Fibroblast of villous mesenchyme (primary cell): ENCODE measurements around the gene GTF2IRD1. TPM values are rescaled to one million over a fixed set of nuclear protein-coding genes. Genes with fewer than 3 reads are reported as not detected.

Source experiments
- DNase-seq: peaks from one replicate; pipeline ENCODE4 v3.0.0-alpha.2; 2010; ENCODE audit warnings: low read depth
- H3K4me3 ChIP-seq: 2 replicates; pipeline ENCODE4 v1.5.1; 2011; ENCODE audit warnings: low read depth, mild to moderate bottlenecking, low read length
- total RNA-seq: library from RNA; depleted of rRNA; stranded (reverse); fragments of >200 nt; gene quantifications from 2 replicates; pipeline ENCODE4 v1.2.3, GENCODE V29; 2012
- TF ChIP-seq, protein P1 (sequence below): IDR thresholded peaks from 2 replicates; pipeline ENCODE4 v1.5.1; 2012; ENCODE audit warnings: low read depth, mild to moderate bottlenecking, low read length; ENCODE audit not compliant: insufficient read depth

Gene GTF2IRD1
- total RNA-seq, 1 donor = 13.4 TPM

DNA sequence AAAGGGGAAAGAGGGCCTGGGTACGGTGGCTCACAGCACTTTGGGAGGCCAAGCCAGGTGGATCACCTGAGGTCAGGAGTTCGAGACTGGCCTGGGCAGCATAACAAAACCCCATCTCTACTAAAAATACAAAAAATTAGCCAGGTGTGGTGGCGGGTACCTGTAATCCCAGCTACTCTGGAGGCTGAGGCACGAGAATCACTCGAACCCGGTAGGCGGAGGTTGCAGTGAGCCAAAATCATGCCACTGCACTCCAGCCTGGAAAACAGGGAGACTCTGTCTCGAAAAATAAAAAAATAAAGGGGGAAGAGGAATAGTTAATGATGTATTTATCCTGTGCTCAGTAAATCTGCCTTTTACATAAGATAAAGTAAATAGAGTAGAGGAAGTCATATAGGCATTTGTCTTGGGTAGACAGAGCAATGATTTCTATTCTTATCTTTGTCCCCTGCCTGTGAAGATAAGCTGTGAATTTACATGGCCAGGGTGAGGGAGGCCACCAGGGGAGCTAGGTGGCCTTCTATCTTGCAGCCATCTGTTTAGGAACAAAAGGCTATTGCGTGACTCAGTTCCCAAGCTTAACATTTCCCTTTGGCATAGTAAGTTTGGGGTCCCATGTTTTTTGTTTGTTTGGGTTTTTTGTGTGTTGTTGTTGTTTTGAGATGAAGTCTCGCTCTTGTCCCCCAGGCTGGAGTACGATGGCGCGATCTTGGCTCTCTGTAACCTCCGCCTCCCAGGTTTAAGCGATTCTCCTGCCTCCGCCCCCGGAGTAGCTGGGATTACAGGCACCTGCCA lies 130.7 kb downstream of the GTF2IRD1 start:
- H3K4me3 ChIP-seq = no peak overlapping the region
- no peak for DNase-seq
- TF ChIP-seq, protein P1, sequence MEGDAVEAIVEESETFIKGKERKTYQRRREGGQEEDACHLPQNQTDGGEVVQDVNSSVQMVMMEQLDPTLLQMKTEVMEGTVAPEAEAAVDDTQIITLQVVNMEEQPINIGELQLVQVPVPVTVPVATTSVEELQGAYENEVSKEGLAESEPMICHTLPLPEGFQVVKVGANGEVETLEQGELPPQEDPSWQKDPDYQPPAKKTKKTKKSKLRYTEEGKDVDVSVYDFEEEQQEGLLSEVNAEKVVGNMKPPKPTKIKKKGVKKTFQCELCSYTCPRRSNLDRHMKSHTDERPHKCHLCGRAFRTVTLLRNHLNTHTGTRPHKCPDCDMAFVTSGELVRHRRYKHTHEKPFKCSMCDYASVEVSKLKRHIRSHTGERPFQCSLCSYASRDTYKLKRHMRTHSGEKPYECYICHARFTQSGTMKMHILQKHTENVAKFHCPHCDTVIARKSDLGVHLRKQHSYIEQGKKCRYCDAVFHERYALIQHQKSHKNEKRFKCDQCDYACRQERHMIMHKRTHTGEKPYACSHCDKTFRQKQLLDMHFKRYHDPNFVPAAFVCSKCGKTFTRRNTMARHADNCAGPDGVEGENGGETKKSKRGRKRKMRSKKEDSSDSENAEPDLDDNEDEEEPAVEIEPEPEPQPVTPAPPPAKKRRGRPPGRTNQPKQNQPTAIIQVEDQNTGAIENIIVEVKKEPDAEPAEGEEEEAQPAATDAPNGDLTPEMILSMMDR = no peak

- H3K4me3 ChIP-seq = no peak overlapping the region
- no peak for DNase-seq
- TF ChIP-seq, protein P1 = no peak
Observed at GRCh38 chr7:74585844-74586243, 132.1 kb downstream of the GTF2IRD1 start.

DNA sequence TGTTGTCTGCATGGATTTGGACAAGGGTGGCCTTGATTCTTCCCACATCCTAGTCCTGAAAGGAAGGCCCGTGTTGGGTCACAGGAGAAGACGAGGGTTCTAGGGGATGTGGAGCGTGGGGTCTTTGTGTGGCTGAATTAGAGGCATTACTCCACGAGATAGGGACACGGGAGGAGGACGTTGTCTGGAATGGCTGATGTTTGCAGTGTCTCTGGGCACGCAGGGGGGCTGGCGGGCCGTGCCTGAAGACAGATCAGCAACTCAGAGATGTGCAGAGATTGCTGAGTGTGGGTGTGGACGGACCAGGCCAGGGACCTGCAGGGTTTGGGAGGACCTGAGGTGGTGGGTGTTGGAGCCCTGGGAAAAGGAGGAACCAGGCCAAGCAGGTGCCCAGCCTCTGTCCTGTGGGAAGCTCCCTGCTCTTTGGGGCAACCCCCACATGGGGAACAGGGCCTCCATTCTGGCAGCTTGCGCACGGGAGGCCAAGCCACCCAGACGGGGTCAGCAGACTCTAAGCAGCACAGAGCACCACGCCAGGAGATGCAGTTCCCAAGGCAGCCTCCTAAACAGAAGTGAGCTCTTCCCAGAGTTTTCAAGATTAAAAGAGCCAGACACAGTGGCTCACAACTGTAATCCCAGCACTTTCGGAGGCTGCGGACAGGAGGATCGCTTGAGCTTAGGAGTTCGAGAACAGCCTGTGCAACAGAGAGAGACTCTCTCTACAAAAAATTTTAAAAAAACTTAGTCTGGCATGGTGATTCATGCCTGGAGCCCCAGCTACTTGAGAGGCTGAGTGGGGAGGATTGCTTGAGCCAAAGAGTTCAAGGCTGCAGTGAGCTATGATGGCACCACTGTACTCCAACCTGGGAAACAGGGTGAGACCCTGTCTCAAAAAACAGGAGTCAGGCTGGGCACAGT lies 132.8 kb downstream of the GTF2IRD1 start:
- DNase-seq = peak; percentile 38
- TF ChIP-seq, protein P1 = no peak
- no peak overlapping the region for H3K4me3 ChIP-seq

- TF ChIP-seq, protein P1 = no peak
- H3K4me3 ChIP-seq = no peak overlapping the region
- DNase-seq = peak; percentile 95
Observed at GRCh38 chr7:74587435-74588126, 133.9 kb downstream of the GTF2IRD1 start.

DNA sequence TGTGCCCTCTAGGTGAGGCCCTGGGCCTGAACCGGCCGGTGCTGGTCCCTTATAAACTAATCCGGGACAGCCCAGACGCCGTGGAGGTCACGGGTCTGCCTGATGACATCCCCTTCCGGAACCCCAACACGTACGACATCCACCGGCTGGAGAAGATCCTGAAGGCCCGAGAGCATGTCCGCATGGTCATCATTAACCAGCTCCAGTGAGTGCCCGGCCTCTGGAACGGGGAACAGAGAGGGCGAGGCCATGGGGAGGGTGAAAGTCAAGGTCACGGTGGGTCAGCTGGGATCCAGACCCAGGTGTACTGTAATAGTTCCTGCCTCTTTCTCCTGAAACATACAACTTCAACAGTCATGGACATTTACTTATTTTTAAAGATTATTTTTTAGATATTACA lies 137.1 kb downstream of the GTF2IRD1 start:
- TF ChIP-seq, protein P1 = no peak
- H3K4me3 ChIP-seq = no peak overlapping the region
- DNase-seq = no peak

- no peak for DNase-seq
Observed at GRCh38 chr7:74598558-74598957, 144.9 kb downstream of the GTF2IRD1 start.

More at GRCh38 chr7:74598558-74598957, 144.9 kb downstream of the GTF2IRD1 start:
- no peak overlapping the region for H3K4me3 ChIP-seq
- TF ChIP-seq, protein P1 = no peak
